Breast epithelium (tissue), 3 donors: Measurements from ENCODE around the gene CCDC148.

Source experiments
- POLR2A ChIP-seq: fragments of 450-650 bp; IDR thresholded peaks from one replicate; pipeline ENCODE4 v1.6.1; 2016; ENCODE audit warnings: antibody characterized with exemption, mild to moderate bottlenecking, moderate library complexity
- TF ChIP-seq, protein P1 (sequence below), 3 donors: fragments of 450-650 bp; IDR thresholded peaks; one replicate each; pipeline ENCODE4 v1.5.1; 2016 to 2017; ENCODE audit warnings: antibody characterized with exemption in 3 of 3, mild to moderate bottlenecking in 3 of 3, moderate library complexity in 3 of 3

DNA sequence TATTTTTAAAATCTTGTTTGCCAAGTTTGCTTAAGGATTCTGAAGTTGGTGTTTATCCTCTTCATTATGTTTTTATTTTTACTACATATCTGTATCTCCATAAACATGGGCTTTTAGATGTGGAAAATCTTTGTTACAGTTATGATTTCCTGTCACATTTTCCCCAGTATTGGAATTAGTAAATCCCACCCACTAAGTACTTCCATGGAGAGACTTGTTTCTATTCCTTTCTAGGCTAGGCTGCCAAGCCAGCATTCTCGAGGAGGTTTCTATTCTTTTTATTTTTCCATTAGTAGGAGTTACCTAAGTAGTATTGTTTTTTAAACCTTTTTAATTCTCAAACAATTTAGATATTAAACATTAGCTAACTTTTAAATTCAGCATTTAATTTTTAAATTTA is 22.3 kb upstream of the CCDC148 start:
- TF ChIP-seq POLR2A, result no peak
- TF ChIP-seq, protein P1, sequence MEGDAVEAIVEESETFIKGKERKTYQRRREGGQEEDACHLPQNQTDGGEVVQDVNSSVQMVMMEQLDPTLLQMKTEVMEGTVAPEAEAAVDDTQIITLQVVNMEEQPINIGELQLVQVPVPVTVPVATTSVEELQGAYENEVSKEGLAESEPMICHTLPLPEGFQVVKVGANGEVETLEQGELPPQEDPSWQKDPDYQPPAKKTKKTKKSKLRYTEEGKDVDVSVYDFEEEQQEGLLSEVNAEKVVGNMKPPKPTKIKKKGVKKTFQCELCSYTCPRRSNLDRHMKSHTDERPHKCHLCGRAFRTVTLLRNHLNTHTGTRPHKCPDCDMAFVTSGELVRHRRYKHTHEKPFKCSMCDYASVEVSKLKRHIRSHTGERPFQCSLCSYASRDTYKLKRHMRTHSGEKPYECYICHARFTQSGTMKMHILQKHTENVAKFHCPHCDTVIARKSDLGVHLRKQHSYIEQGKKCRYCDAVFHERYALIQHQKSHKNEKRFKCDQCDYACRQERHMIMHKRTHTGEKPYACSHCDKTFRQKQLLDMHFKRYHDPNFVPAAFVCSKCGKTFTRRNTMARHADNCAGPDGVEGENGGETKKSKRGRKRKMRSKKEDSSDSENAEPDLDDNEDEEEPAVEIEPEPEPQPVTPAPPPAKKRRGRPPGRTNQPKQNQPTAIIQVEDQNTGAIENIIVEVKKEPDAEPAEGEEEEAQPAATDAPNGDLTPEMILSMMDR (IDR thresholded peaks at IDR 0.05), result no peak
